ENCODE measurements around the gene TLX3. TPM values are rescaled to one million over a fixed set of nuclear protein-coding genes. Genes with fewer than 3 reads are reported as not detected.

TLX3 gene
- total RNA-seq, 1 donor from 2014 or later: not detected

DNA sequence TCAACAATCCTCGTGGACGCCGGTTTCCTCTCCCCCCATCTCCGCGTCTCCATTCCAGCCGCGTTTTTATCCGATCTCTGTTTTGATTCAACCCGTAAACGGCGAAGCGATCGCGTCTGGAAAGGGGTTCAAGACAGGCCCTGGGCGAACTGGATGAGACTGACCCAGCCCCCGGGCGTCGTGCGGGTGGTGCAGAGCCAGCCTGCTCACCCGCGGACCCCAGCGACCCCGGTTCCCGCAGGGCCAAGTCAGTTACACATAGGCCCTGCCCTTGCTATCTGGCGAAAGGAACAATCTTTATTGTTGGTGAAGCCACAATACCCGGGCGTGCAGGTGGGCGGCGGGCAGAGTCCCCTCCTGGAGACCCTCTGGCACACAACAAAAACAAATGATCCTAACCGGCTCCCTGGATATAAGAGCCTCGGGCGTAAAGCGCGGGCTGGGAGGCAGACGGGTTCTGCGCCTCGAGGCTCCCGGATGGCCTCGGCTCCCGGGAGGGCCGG is 1.8 kb downstream of the TLX3 start:
- H3K36me3 ChIP-seq: no peaks in the 10 kb centered on the region
- H3K4me1 ChIP-seq: peaks cover 44% of the 10 kb centered on the region
- intact Hi-C loops (cut with DNase I): no loop called here
- H3K27me3 ChIP-seq (ENCODE audit: low read depth): peaks cover 97% of the 10 kb centered on the region
- H3K9me3 ChIP-seq: no peaks in the 10 kb centered on the region
- ATAC-seq (no peak), DNase-seq (no peak)
- no peak for TF ChIP-seq CTCF (IDR thresholded peaks at IDR 0.05)
- no peak overlapping the region for H3K27ac ChIP-seq
- H3K4me3 ChIP-seq: no peak overlapping the region

DNA sequence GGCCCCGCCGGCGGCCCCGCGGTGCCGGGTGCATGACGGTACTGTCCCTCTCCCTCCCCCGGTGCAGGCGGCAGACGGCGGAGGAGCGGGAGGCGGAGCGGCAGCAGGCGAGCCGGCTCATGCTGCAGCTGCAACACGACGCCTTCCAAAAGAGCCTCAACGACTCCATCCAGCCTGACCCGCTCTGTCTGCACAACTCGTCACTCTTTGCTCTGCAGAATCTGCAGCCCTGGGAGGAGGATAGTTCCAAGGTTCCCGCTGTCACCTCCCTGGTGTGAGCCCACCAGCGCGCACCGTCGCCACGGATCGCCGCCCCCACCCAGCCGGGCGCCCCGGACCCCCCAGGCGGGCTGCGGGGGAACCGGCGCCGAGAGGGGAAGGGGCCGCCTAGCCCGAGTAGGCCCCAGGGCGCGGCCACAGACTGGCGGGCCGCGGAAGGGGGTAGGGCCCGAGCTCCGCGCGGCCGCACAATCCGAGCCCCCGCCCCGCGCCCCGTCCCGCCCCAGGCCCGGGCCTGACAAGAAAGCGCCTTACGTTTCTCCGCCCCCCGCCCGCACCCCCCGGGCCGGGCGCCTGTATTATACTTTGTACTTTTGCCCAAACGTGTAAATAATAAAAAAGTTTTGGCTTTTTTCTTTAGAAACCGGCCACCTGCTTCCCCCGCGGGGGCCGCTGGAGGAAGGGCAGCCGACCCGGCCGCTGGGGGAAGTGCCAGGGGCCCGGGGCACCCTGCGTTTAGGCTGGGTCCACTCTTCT is 2.5 kb downstream of the TLX3 start:
- no peaks in the 10 kb centered on the region for H3K36me3 ChIP-seq
- peaks cover 50% of the 10 kb centered on the region for H3K4me1 ChIP-seq
- TF ChIP-seq CTCF (IDR thresholded peaks at IDR 0.05): no peak
- no peak overlapping the region for H3K27ac ChIP-seq
- H3K27me3 ChIP-seq (ENCODE audit: low read depth): peaks cover 98% of the 10 kb centered on the region
- ATAC-seq (peak; percentile 12 to 28), DNase-seq (no peak)
- intact Hi-C loops (cut with DNase I): no loop called here
- no peaks in the 10 kb centered on the region for H3K9me3 ChIP-seq
- H3K4me3 ChIP-seq: peak overlapping the region; percentile 30

DNA sequence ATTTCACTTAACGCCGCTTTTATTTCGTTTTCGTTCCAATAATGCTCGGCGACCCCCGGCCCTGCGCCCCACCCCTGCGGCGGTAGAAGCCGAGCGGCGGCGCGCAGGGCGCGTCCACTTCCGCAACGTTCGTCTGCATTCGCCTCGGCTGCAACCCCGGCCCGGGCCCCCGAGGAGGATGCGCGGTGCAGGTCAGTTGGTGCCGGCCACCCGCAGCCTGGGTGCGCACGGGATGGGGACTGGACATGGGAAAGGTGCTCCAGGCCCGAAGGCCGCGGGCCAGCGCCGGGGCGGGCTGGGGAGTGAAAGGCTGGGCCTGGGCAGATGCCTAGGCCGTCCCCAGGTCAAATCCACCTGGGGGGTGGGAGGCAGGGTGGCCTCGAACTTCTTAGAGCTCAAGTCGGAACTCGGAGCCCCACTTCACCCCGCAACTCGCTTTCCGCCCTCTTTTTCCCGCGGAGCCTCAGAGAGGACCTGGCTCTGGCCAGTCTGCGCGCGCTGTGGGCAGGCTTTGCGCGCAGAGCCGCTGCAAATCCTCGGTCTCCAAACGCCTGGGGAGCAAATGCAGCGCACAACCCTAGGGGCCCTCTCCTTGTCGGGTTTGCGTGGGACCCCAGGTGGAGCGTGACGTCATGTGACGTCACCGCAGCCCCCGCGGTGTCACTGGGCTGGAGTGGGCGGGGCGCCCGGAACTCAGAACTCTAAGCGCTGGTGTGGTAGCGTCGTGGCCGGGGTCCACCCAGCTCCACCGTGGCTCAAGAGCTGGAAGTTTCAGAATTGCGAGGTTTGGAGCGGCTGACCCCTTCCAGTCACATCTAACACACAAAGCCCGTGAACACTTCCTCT is 3.3 kb downstream of the TLX3 start:
- intact Hi-C loops (cut with DNase I): no loop called here
- TF ChIP-seq CTCF (IDR thresholded peaks at IDR 0.05): no peak
- peaks cover 98% of the 10 kb centered on the region for H3K27me3 ChIP-seq (ENCODE audit: low read depth)
- peak overlapping the region; percentile 30 for H3K4me3 ChIP-seq
- H3K27ac ChIP-seq: no peak overlapping the region
- H3K36me3 ChIP-seq: no peaks in the 10 kb centered on the region
- H3K9me3 ChIP-seq: no peaks in the 10 kb centered on the region
- no peak for DNase-seq
- H3K4me1 ChIP-seq: peaks cover 57% of the 10 kb centered on the region
- no peak for ATAC-seq

DNA sequence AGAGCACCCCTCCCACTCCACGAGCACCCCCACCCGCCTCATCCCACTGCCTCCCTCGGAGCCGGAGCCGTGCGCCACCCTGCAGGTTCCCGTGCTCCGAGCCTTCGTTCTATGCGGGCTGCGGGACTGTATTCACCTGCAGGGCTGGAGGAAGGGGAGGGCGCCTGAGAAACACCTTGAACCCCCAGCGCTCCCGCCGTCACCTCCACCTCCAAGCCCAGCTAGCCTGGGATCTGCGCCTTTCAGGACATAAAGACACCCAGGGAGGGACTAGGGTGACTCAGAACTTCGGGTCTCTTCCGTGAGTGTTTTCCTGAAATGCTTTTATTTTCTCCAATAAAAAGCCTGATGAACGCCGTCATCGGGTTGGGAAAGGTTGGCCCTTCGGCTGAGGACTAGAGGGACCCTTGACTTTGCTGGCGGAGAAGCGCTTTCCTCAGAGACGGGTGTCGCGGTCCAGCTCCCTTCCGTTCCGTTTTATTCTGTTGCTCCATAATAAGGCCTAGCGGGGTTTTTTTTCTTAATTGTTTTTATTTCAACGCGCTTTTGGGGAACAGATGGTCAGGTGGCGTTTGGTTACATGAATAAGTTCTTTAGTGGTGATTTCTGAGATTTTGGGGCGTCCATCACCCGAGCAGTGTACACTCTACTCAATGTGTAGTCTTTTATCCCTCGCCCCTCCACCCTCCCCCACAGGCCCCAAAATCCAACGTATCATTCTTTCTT is 4.6 kb downstream of the TLX3 start:
- Histone ChIP-seq H3K27ac (no peak overlapping the region), H3K9me3 (no peaks in the 10 kb centered on the region), H3K4me3 (no peak overlapping the region), H3K27me3 (ENCODE audit: low read depth) (peaks cover 98% of the 10 kb centered on the region), H3K36me3 (no peaks in the 10 kb centered on the region), H3K4me1 (peaks cover 54% of the 10 kb centered on the region)
- no peak for DNase-seq
- no peak for ATAC-seq
- intact Hi-C loops (cut with DNase I): no loop called here
- no peak for TF ChIP-seq CTCF (IDR thresholded peaks at IDR 0.05)

DNA sequence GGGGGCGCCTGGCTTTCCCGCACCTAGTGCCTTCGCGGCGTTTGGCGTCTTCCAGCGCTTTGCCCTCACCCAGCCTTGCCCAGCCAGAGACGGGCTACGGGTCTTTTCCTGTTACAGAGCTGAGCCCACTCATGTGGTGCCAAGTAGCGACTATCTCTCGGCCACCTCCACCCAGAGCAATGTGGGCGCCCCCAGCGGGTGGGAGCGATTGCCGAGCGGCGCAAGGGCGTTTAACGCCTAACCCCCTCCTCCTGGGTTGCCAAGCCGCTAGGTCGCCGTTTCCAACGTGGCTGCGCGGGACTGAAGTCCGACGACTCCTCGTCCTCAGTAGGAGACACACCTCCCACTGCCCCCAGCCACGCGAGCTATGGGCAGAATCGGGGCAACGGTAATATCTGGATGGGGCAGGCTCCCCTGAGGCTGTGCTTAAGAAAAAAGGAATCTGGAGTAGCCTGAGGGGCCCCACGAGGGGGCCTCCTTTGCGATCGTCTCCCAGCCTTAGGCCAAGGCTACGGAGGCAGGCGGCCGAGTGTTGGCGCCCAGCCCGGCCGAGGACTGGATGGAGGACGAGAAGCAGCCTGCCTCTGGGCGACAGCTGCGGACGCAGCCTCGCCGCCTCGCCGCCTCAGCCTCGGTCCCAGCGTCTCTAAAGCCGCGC is 5.8 kb downstream of the TLX3 start:
- H3K4me3 ChIP-seq: peak overlapping the region; percentile 12
- no peak for TF ChIP-seq CTCF (IDR thresholded peaks at IDR 0.05)
- no peak for DNase-seq
- no peaks in the 10 kb centered on the region for H3K36me3 ChIP-seq
- intact Hi-C loops (cut with DNase I): no loop called here
- peaks cover 98% of the 10 kb centered on the region for H3K27me3 ChIP-seq (ENCODE audit: low read depth)
- ATAC-seq: no peak
- no peaks in the 10 kb centered on the region for H3K9me3 ChIP-seq
- no peak overlapping the region for H3K27ac ChIP-seq
- H3K4me1 ChIP-seq: peaks cover 49% of the 10 kb centered on the region

Measured in lower lobe of right lung (tissue), 2 donors.